B cell (primary cell): ENCODE measurements around the gene VPS35.

Source experiments
- EZH2 ChIP-seq: IDR thresholded peaks from 2 replicates; pipeline ENCODE4 v1.6.1; 2012; ENCODE audit warnings: borderline replicate concordance, low read depth, mild to moderate bottlenecking, moderate library complexity, low read length; ENCODE audit not compliant: insufficient read depth, poor library complexity, severe bottlenecking
- TF ChIP-seq, protein P1 (sequence below): fragments of 200-600 bp; IDR thresholded peaks from one replicate; pipeline ENCODE4 v1.8.0; 2022; ENCODE audit warnings: antibody characterized with exemption, mild to moderate bottlenecking

DNA sequence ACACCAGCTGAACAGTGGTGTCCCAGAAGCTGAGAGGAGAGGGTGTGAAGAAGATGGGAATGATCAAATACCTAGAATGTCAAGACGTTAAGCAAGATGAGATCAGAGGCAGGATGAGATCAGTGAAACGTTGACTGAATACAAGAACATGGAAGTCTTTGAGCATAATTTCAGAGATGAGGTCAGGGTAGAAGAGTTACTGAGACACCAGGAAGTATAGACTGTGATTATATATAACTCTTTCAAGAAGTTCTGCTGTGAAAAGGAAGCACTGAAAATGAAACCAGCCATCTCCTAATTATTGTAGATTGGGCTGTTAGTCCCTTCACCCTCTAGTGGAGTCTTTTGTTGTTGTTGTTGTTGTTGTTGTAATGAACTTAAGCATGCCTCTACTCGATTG lies 76.9 kb downstream of the VPS35 start:
- TF ChIP-seq, protein P1, sequence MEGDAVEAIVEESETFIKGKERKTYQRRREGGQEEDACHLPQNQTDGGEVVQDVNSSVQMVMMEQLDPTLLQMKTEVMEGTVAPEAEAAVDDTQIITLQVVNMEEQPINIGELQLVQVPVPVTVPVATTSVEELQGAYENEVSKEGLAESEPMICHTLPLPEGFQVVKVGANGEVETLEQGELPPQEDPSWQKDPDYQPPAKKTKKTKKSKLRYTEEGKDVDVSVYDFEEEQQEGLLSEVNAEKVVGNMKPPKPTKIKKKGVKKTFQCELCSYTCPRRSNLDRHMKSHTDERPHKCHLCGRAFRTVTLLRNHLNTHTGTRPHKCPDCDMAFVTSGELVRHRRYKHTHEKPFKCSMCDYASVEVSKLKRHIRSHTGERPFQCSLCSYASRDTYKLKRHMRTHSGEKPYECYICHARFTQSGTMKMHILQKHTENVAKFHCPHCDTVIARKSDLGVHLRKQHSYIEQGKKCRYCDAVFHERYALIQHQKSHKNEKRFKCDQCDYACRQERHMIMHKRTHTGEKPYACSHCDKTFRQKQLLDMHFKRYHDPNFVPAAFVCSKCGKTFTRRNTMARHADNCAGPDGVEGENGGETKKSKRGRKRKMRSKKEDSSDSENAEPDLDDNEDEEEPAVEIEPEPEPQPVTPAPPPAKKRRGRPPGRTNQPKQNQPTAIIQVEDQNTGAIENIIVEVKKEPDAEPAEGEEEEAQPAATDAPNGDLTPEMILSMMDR = no peak
- no peak for TF ChIP-seq EZH2
